ENCODE measurements around the gene FHIP1A.

The FHIP1A gene

GRCh38 chr4:151420250-151420807 lies 11.4 kb downstream of the FHIP1A start (continued):
- TF ChIP-seq GLI4 (tag by site-specific recombination; IDR thresholded peaks at IDR 0.05) = no peak
- no peak for TF ChIP-seq PRDM2 (tag by site-specific recombination; IDR thresholded peaks at IDR 0.05; ENCODE audit: borderline replicate concordance)
- no peak for TF ChIP-seq ZNF555 (tag by site-specific recombination; conservative IDR thresholded peaks at IDR 0.05)

GRCh38 chr4:151422854-151423253 lies 13.9 kb downstream of the FHIP1A start:
- Histone ChIP-seq H3K9me3 (ENCODE audit: control insufficient read depth, insufficient read depth, low read depth, low read length) (no peaks in the 10 kb centered on the region), H3K27ac (ENCODE audit: extremely low read depth, low read depth, low read length) (no peak overlapping the region), H3K36me3 (ENCODE audit: control insufficient read depth in 2 of 2, insufficient read depth in 1 of 2, low read length in 2 of 2) (no peaks in the 10 kb centered on the region), H3K4me1 (ENCODE audit: control insufficient read depth, insufficient read depth, low read length) (peaks cover 8% of the 10 kb centered on the region; the same call in 1 of the 2 replicates), H3K4me3 (ENCODE audit: low read depth, low read length) (no peak overlapping the region)
- no peak for TF ChIP-seq ZNF621 (tag by site-specific recombination; IDR thresholded peaks at IDR 0.05)
- TF ChIP-seq ZSCAN18 (tag by site-specific recombination; IDR thresholded peaks at IDR 0.05) = no peak
- TF ChIP-seq ZNF391 (tag by site-specific recombination; IDR thresholded peaks at IDR 0.05; ENCODE audit: borderline replicate concordance, low read depth) = no peak
- no peak for TF ChIP-seq ZNF830 (tag by site-specific recombination; IDR thresholded peaks at IDR 0.05; ENCODE audit: low read depth)
- no peak for TF ChIP-seq ZNF292 (tag by site-specific recombination; IDR thresholded peaks at IDR 0.05; ENCODE audit: borderline replicate concordance, low read depth)
- TF ChIP-seq ZNF112 (tag by site-specific recombination; IDR thresholded peaks at IDR 0.05) = no peak
- TF ChIP-seq ZNF664 (tag by site-specific recombination; IDR thresholded peaks at IDR 0.05) = no peak
- no peak for TF ChIP-seq ZNF707 (tag by site-specific recombination; IDR thresholded peaks at IDR 0.05)
- TF ChIP-seq ZNF776 (tag by site-specific recombination; IDR thresholded peaks at IDR 0.05; ENCODE audit: borderline replicate concordance) = no peak
- no peak for TF ChIP-seq GLIS2 (tag by site-specific recombination; IDR thresholded peaks at IDR 0.05)
- no peak for TF ChIP-seq ELK4 (IDR thresholded peaks at IDR 0.05; ENCODE audit: borderline replicate concordance, low read depth, low read length)
- TF ChIP-seq ZNF24 (tag by site-specific recombination; IDR thresholded peaks at IDR 0.05) = no peak
- CTCF ChIA-PET = interaction anchor here (0.6 to 0.7 kb wide), 2 partner anchors 25 to 554 kb away, joined by 3 to 4 read pairs; no protein-coding TSS in a partner anchor
- POLR2A ChIA-PET = no interaction called here
